Heart left ventricle (tissue), 16 donors: Measurements from ENCODE around the gene WBP11. TPM values are rescaled to one million over a fixed set of nuclear protein-coding genes. Genes with fewer than 3 reads are reported as not detected.
A peak's percentile ranks its signal among the peaks of the same experiment; 100 is the strongest.

Experiments used
- ATAC-seq, 4 donors: fragments of 200-7000 bp; cut with Tn5 transposase; one replicate each; pipeline ENCODE4 v1.9.1; 2020 to 2022; ENCODE audit warnings: moderate library complexity in 4 of 4, mild to moderate bottlenecking in 3 of 4, moderate number of reproducible peaks in 1 of 4
- DNase-seq, 5 donors: peaks; one replicate each; pipeline ENCODE4 v3.0.0-alpha.2; 2020
- H3K27ac ChIP-seq, 12 donors: fragments of 200-600 bp; sonication (generic) in 4 of 12; one replicate each; pipeline versions ENCODE4 v1.5.0 to v1.8.0; 2016 to 2022; ENCODE audit warnings: mild to moderate bottlenecking in 2 of 12
- H3K27me3 ChIP-seq, 9 donors: fragments of 200-600 bp; sonication (generic) in 2 of 9; one replicate each; pipeline versions ENCODE4 v1.5.1 to v1.8.0; 2016 to 2022; ENCODE audit warnings: mild to moderate bottlenecking in 3 of 9
- H3K36me3 ChIP-seq, 9 donors: fragments of 200-600 bp; sonication (generic) in 2 of 9; one replicate each; pipeline versions ENCODE4 v1.5.0 to v1.8.0; 2018 to 2022; ENCODE audit warnings: mild to moderate bottlenecking in 2 of 9
- H3K4me1 ChIP-seq, 12 donors: fragments of 200-600 bp; sonication (generic) in 4 of 12; one replicate each; pipeline versions ENCODE4 v1.5.0 to v1.8.0; 2016 to 2022; ENCODE audit warnings: mild to moderate bottlenecking in 3 of 12
- H3K4me3 ChIP-seq, 12 donors: fragments of 200-600 bp; sonication (generic) in 4 of 12; one replicate each; pipeline versions ENCODE4 v1.5.0 to v1.8.0; 2017 to 2022; ENCODE audit warnings: mild to moderate bottlenecking in 9 of 12, moderate library complexity in 4 of 12
- H3K9me3 ChIP-seq, 12 donors: fragments of 200-600 bp; sonication (generic) in 4 of 12; one replicate each; pipeline versions ENCODE4 v1.5.0 to v1.8.0; 2016 to 2022; ENCODE audit warnings: mild to moderate bottlenecking in 1 of 12
- CTCF ChIP-seq, 12 donors: fragments of 200-600 bp; sonication (generic) in 4 of 12; IDR thresholded peaks; one replicate each; pipeline versions ENCODE4 v1.5.0 to v1.8.0; 2018 to 2022; ENCODE audit warnings: antibody characterized with exemption in 12 of 12, mild to moderate bottlenecking in 5 of 12
- POLR2A ChIP-seq, 2 donors: fragments of 450-650 bp; IDR thresholded peaks; one replicate each; pipeline ENCODE4 v1.6.1; 2017; ENCODE audit warnings: antibody characterized with exemption in 2 of 2, mild to moderate bottlenecking in 2 of 2, moderate library complexity in 2 of 2
- WGBS, 4 donors: extraction: QIAGEN DNeasy Blood & Tissue Kit in 2 of 4; methylation state at CpG; one replicate each; pipeline versions ENCODE4 v1.1.5 to v1.1.7; 2013 to 2018; 5-methylcytosine and 5-hydroxymethylcytosine counted together
- intact Hi-C, 10 donors: fragments of 100-400 bp; cut with DNase I; formaldehyde crosslinking; loops; one replicate each; pipeline versions ENCODE4 v1.11.1 to v1.14.2; 2022
- polyA plus RNA-seq, 2 donors: library from polyadenylated mRNA; stranded (reverse); fragments of 200-250 nt; gene quantifications; one replicate each; pipeline ENCODE4 v1.2.3, GENCODE V29; 2013
- total RNA-seq, 9 donors: library from RNA; depleted of rRNA in 2 of 9; stranded (reverse); fragments of >200 nt in 2 of 9; fragmentation: NEBNext Ultra II Directional in 3 of 9; extraction: Animal tissue kit (Norgen Biotek cat#: 25700) in 3 of 9; gene quantifications; one replicate each; pipeline versions ENCODE4 v1.1.0 to v1.2.4, GENCODE V29; 2016 to 2023
- donor health status: ischemic (EF 13 %, LVEDD 7.1; RV severe dilation, severe dysfunction).
- donor health status: healthy with polysubstance abuse.
- donor health status: DM: no; HTN: yes; CAD: no.
- donor health status: DM: no; HTN: no; CAD: no.
- donor health status: ischemic (EF 25% LVEDD 6.9; RV normal size, moderate dysfunction).
- donor health status: ischemic (EF 25% LVEDD 5.7; RV mildly dilated, moderate dysfunction).
- donor health status: healthy.
- donor health status: DM: yes; HTN: yes; CAD: no.
- donor health status: ischemic (EF 35%, LVEDD 5.7; RV mildly dilated, moderate dysfunction).
- donor health status: nonischemic (EF 11% LVEDD 7.7; RV severe dilation, severe dysfunction).
- donor health status: DM: yes; HTN: yes; CAD: no.
- donor health status: PGD.
- donor health status: ischemic (EF 29% LVEDD 5.4; RV normal size, mild dysfunction).
- donor health status: nonischemic (EF 23%, LVEDD 6.1; RV moderate dilation, normal function).

Gene WBP11
- total and polyA plus RNA-seq, 11 donors, result 11.4 to 62.7 (median 49.3) TPM

- whole genome bisulfite sequencing, 4 donors, result 6 to 25% (median 16%) methylated on average over 1 of the region's 1 CpG
- Histone ChIP-seq H3K4me3 (no peak overlapping the region), H3K27ac (peak overlapping the region in 1 of 12 donors; percentile 27), H3K27me3 (no peaks in the 10 kb centered on the region), H3K36me3 (no peaks in the 10 kb centered on the region), H3K9me3 (no peaks in the 10 kb centered on the region), H3K4me1 (peaks cover 0 to 33% (median 17%) of the 10 kb centered on the region in 12 donors)
- intact Hi-C loops, result no loop called here
- no peak for DNase-seq
- TF ChIP-seq POLR2A (IDR thresholded peaks at IDR 0.05) (no peak), CTCF (IDR thresholded peaks at IDR 0.05) (no peak)
- peak in 2 of 4 donors; percentile 13 to 71 for ATAC-seq
Measured at GRCh38 chr12:14833952-14834351, 30.7 kb upstream of the WBP11 start.

- no peaks in the 10 kb centered on the region for H3K27me3 ChIP-seq
- peaks cover 0 to 33% (median 17%) of the 10 kb centered on the region in 12 donors for H3K4me1 ChIP-seq
- no peak for DNase-seq
- no peak for ATAC-seq
- no peaks in the 10 kb centered on the region for H3K9me3 ChIP-seq
- H3K4me3 ChIP-seq, result no peak overlapping the region
- TF ChIP-seq POLR2A (IDR thresholded peaks at IDR 0.05) (no peak), CTCF (IDR thresholded peaks at IDR 0.05) (no peak)
- no peaks in the 10 kb centered on the region for H3K36me3 ChIP-seq
- intact Hi-C loops, result no loop called here
- H3K27ac ChIP-seq, result no peak overlapping the region
- 86 to 93% (median 91%) methylated on average over 3 of the region's 3 CpGs for WGBS, 4 donors
Measured at GRCh38 chr12:14833336-14833735, 30.1 kb upstream of the WBP11 start.

DNA sequence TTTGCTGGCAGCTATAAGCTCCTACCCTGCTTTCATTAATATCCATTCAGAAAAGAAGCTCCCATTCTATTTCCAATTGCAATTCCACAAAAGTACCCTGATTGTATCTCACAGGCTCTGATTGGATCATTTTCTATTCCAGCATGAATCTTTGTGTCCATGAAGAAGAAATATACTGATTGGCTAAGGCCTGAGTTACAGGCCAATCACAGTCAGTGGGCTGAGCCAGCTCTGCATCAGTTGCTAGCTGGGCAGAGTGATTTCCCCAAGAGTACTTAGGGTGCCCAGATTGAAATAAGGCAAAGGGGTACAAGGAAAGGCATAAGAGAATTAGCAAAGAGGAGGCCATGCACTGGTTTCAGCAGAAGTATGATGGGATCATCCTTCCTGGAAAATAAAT, 25.6 kb upstream of the WBP11 start:
- peak in 3 of 4 donors; percentile 20 to 52 (median 39) for ATAC-seq
- intact Hi-C loops, result no loop called here
- TF ChIP-seq CTCF (IDR thresholded peaks at IDR 0.05), result no peak
- TF ChIP-seq POLR2A (IDR thresholded peaks at IDR 0.05), result no peak

GRCh38 chr12:14827043-14827442, 23.8 kb upstream of the WBP11 start:
- WGBS, 4 donors, result 92 to 98% (median 94%) methylated on average over 2 of the region's 2 CpGs
- Histone ChIP-seq H3K27ac (peak overlapping the region in 4 of 12 donors; percentile 7 to 15 (median 10)), H3K4me1 (peaks cover 0 to 15% (median 0%) of the 10 kb centered on the region in 12 donors)

More for the DNA sequence above, 25.6 kb upstream of the WBP11 start:
- Histone ChIP-seq H3K27me3 (no peaks in the 10 kb centered on the region), H3K4me3 (no peak overlapping the region), H3K4me1 (peaks cover 0 to 21% (median 1%) of the 10 kb centered on the region in 12 donors), H3K27ac (no peak overlapping the region), H3K9me3 (no peaks in the 10 kb centered on the region), H3K36me3 (no peaks in the 10 kb centered on the region)
- DNase-seq, result no peak

More at GRCh38 chr12:14827043-14827442, 23.8 kb upstream of the WBP11 start:
- Histone ChIP-seq H3K4me3 (no peak overlapping the region), H3K36me3 (no peaks in the 10 kb centered on the region), H3K27me3 (no peaks in the 10 kb centered on the region), H3K9me3 (no peaks in the 10 kb centered on the region)
- intact Hi-C loops, result no loop called here
- ATAC-seq (no peak), DNase-seq (no peak)
- no peak for TF ChIP-seq CTCF (IDR thresholded peaks at IDR 0.05)
- no peak for TF ChIP-seq POLR2A (IDR thresholded peaks at IDR 0.05)
